Breast epithelium (tissue), 3 donors: ENCODE data around the gene SAFB.

Source experiments
- POLR2A ChIP-seq: fragments of 450-650 bp; IDR thresholded peaks from one replicate; pipeline ENCODE4 v1.6.1; 2016; ENCODE audit warnings: antibody characterized with exemption, mild to moderate bottlenecking, moderate library complexity
- TF ChIP-seq, protein P1 (sequence below), 3 donors: fragments of 450-650 bp; IDR thresholded peaks; one replicate each; pipeline ENCODE4 v1.5.1; 2016 to 2017; ENCODE audit warnings: antibody characterized with exemption in 3 of 3, mild to moderate bottlenecking in 3 of 3, moderate library complexity in 3 of 3

- TF ChIP-seq, protein P1, sequence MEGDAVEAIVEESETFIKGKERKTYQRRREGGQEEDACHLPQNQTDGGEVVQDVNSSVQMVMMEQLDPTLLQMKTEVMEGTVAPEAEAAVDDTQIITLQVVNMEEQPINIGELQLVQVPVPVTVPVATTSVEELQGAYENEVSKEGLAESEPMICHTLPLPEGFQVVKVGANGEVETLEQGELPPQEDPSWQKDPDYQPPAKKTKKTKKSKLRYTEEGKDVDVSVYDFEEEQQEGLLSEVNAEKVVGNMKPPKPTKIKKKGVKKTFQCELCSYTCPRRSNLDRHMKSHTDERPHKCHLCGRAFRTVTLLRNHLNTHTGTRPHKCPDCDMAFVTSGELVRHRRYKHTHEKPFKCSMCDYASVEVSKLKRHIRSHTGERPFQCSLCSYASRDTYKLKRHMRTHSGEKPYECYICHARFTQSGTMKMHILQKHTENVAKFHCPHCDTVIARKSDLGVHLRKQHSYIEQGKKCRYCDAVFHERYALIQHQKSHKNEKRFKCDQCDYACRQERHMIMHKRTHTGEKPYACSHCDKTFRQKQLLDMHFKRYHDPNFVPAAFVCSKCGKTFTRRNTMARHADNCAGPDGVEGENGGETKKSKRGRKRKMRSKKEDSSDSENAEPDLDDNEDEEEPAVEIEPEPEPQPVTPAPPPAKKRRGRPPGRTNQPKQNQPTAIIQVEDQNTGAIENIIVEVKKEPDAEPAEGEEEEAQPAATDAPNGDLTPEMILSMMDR (IDR thresholded peaks at IDR 0.05), result no peak
- TF ChIP-seq POLR2A, result no peak
Measured at GRCh38 chr19:5621945-5622464, 878 bp upstream of the SAFB start.
